Ishikawa (cell line): Measurements from ENCODE around the gene CARM1.

ENCODE experiments used
- CEBPB ChIP-seq: IDR thresholded peaks from 2 replicates; pipeline ENCODE4 v1.6.1; 2012
- CREB1 ChIP-seq: IDR thresholded peaks from 2 replicates; pipeline ENCODE4 v1.6.1; 2012; ENCODE audit warnings: low read depth
- EGR1 ChIP-seq: IDR thresholded peaks from 2 replicates; pipeline ENCODE4 v1.6.1; 2012
- EP300 ChIP-seq: IDR thresholded peaks from 2 replicates; pipeline ENCODE4 v1.6.1; 2012; ENCODE audit warnings: borderline replicate concordance
- FOXM1 ChIP-seq: IDR thresholded peaks from 2 replicates; pipeline ENCODE4 v1.6.1; 2012; ENCODE audit warnings: low read depth, borderline replicate concordance
- NFIC ChIP-seq: IDR thresholded peaks from 2 replicates; pipeline ENCODE4 v1.6.1; 2012
- RAD21 ChIP-seq: IDR thresholded peaks from 2 replicates; pipeline ENCODE4 v1.6.1; 2012; ENCODE audit warnings: low read depth
- TAF1 ChIP-seq: IDR thresholded peaks from 2 replicates; pipeline ENCODE4 v1.6.1; 2012; ENCODE audit warnings: low read depth, mild to moderate bottlenecking
- TCF12 ChIP-seq: IDR thresholded peaks from 2 replicates; pipeline ENCODE4 v1.6.1; 2012; ENCODE audit warnings: low read depth
- TEAD4 ChIP-seq: IDR thresholded peaks from 2 replicates; pipeline ENCODE4 v1.6.1; 2012
- YY1 ChIP-seq: IDR thresholded peaks from 2 replicates; pipeline ENCODE4 v1.6.1; 2012; ENCODE audit warnings: low read depth
- ZBTB7A ChIP-seq: IDR thresholded peaks from 2 replicates; pipeline ENCODE4 v1.6.1; 2012; ENCODE audit warnings: low read depth
- TF ChIP-seq, protein P1 (sequence below): IDR thresholded peaks from 2 replicates; pipeline ENCODE4 v1.6.1; 2012; ENCODE audit warnings: low read depth, mild to moderate bottlenecking
- TF ChIP-seq, protein P2 (sequence below): IDR thresholded peaks from 2 replicates; pipeline ENCODE4 v1.6.1; 2012
- TF ChIP-seq, protein P3 (sequence below): IDR thresholded peaks from 2 replicates; pipeline ENCODE4 v1.6.1; 2012

The CARM1 gene

DNA sequence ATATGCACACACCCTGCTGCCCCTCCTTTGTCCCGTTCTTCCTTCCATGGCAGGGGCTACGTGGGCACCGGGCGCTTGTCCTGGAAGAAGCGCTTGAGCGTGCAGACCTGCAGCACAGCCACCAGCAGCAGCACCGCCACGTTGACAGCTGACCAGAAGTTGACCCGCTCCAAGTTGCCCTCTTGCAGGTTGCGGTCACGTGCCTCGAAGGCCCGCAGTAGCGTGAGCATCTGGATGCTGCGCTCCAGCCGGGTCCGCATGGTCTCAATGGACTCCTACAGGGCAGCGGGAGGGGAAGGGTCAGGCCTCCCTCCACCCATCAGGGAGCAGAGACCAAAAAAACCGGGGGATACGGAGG lies 38.4 kb upstream of the CARM1 start:
- no peak for TF ChIP-seq TAF1
- no peak for TF ChIP-seq ZBTB7A
- TF ChIP-seq RAD21 = no peak
- no peak for TF ChIP-seq CEBPB
- no peak for TF ChIP-seq YY1
- TF ChIP-seq, protein P1, sequence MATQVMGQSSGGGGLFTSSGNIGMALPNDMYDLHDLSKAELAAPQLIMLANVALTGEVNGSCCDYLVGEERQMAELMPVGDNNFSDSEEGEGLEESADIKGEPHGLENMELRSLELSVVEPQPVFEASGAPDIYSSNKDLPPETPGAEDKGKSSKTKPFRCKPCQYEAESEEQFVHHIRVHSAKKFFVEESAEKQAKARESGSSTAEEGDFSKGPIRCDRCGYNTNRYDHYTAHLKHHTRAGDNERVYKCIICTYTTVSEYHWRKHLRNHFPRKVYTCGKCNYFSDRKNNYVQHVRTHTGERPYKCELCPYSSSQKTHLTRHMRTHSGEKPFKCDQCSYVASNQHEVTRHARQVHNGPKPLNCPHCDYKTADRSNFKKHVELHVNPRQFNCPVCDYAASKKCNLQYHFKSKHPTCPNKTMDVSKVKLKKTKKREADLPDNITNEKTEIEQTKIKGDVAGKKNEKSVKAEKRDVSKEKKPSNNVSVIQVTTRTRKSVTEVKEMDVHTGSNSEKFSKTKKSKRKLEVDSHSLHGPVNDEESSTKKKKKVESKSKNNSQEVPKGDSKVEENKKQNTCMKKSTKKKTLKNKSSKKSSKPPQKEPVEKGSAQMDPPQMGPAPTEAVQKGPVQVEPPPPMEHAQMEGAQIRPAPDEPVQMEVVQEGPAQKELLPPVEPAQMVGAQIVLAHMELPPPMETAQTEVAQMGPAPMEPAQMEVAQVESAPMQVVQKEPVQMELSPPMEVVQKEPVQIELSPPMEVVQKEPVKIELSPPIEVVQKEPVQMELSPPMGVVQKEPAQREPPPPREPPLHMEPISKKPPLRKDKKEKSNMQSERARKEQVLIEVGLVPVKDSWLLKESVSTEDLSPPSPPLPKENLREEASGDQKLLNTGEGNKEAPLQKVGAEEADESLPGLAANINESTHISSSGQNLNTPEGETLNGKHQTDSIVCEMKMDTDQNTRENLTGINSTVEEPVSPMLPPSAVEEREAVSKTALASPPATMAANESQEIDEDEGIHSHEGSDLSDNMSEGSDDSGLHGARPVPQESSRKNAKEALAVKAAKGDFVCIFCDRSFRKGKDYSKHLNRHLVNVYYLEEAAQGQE = no peak
- TF ChIP-seq EGR1 = no peak

DNA sequence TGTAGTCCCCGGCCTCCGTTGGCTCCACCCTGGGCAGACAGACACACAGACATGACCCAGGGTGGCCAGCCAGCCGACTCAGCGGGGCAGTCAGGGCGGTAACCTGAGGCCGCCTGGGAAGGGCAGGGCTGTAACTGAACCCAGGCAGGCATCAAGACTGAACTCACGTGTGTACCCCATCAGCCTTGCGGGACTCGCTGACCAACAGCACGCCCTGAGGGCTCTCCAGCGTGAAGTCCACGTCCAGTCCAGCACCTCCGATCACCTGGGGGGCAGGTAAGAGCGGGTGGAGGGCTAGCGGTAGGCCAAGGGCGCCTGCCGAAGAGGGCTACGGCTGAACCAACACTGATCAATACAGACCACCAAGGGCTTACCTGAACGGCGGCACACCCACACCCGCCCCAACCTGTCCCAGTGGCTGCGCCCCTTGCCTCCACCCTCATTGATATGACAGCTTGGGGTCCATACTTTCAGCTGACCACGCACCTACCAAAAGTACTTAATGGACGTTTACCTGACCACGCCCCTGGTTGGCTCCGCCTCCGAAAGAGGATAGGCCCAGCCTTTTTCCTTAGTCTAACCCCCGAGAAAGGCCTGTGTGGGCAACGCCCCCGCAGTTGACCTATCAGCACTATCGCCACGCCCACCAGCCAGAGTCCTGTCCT lies 36.1 kb upstream of the CARM1 start:
- TF ChIP-seq, protein P2, sequence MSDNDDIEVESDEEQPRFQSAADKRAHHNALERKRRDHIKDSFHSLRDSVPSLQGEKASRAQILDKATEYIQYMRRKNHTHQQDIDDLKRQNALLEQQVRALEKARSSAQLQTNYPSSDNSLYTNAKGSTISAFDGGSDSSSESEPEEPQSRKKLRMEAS = peak; percentile 59
- TF ChIP-seq TAF1 (no peak), RAD21 (no peak), FOXM1 (no peak), YY1 (peak; percentile 36; the same call in 1 of the 2 replicates)
- TF ChIP-seq, protein P3, sequence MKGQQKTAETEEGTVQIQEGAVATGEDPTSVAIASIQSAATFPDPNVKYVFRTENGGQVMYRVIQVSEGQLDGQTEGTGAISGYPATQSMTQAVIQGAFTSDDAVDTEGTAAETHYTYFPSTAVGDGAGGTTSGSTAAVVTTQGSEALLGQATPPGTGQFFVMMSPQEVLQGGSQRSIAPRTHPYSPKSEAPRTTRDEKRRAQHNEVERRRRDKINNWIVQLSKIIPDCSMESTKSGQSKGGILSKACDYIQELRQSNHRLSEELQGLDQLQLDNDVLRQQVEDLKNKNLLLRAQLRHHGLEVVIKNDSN = 0 out of 2 replicates have a peak, but pooled peaks have one; percentile 20

DNA sequence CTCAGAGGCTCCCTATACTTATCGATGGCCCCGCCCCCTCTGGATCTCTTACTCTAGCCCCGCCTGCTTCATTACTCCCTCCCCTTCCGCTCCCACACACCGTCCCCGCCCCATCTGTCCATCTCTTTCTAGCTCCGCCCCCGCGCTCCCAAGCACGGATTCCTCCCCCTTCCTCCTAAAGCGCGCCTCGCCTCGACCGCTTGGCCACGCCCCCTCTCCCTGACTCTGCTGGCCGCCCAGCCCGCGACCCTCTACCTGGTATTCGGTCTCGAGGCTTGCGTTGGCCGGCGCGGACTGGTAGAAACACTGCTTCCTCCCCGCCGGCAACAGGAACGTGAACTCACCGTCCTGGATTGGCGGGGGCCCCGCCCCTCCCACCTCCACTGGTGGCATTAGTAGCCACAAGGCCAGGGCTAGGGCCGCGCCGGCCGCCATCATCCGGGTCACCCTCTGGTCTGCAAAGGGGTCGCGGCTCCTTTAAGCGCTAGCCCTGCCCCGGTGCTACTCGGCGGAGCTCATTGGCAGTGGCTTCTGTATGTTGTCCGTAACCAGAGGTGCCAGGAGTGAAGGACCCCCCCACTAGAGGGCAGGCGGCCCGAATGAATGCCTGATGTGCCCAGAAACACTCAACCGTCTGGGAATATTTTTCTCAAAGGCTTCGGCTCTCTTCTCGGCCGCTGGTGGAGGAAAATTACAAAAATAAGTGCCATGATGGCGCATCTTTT lies 35.4 kb upstream of the CARM1 start, which contains the start of gene TMED1:
Gene TMED1, minus strand, starts transcription at position 459 of the 725 bp plus-strand sequence. Its CDS starts 21 bp downstream, at position 438.
- TF ChIP-seq, protein P3 = no peak
- TF ChIP-seq RAD21 = no peak
- TF ChIP-seq TCF12 = 0 out of 2 replicates have a peak, but pooled peaks have one; percentile 9
- TF ChIP-seq FOXM1 = no peak
- no peak for TF ChIP-seq NFIC
- no peak for TF ChIP-seq CEBPB
- no peak for TF ChIP-seq CREB1
- TF ChIP-seq, protein P2 = no peak
- peak; percentile 85 for TF ChIP-seq YY1
- no peak for TF ChIP-seq ZBTB7A
- TF ChIP-seq TEAD4 = peak; percentile 18
- TF ChIP-seq, protein P1 = peak; percentile 32; the same call in 1 of the 2 replicates
- peak; percentile 76 for TF ChIP-seq TAF1
- peak; percentile 66 for TF ChIP-seq EGR1
- TF ChIP-seq EP300 = no peak

DNA sequence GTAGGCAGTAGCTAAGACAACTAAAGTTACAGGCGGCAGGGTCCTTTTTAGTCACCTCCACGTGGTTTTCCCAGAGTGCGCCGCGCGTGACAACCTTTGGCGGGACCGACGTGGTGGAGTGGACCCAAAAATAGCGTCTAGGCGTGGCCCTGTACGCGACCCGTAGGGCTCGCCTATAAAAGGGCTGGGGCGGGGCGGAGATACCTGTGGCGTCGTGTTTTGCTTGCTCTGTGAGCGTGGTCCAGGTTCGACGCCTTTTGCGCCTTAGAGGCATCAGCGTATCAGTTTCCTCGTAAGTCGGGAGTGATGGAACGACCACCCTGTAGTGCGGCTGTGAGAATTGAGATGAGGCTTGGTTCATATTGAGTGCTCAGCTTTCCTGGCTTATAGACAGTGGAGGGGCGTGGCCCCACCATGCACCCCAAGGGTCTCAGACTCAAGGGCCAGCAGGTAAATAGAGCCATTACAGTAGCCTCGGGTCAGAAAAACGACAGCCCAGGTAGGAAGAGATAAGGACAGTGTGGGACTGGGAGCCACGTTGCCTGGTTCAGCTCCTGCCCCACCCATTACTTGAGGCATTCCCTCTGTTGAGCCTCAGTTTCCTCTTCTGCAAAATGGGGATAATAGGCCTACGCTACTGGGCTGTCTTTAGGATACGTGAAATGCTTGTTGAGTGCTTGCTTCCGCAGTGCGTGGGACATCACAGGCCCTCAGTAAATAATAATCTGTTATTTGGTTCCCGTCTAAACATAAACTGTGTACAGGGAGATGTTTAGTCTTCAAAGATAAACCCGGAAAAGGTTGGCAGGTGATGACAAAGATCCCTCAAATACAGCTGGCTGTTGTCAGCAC lies 34.6 kb upstream of the CARM1 start:
- TF ChIP-seq, protein P2 = peak; percentile 100
- TF ChIP-seq EGR1 (no peak), TEAD4 (peak; percentile 40), EP300 (peak; percentile 28; the same call in 1 of the 2 replicates), TCF12 (peak; percentile 69; the same call in 1 of the 2 replicates), RAD21 (no peak), ZBTB7A (no peak), YY1 (no peak), NFIC (peak; percentile 48), CEBPB (no peak)
- TF ChIP-seq, protein P3 = peak; percentile 97
- TF ChIP-seq, protein P1 = no peak
